Measurements from ENCODE around the gene RAD21L1. TPM values are rescaled to one million over a fixed set of nuclear protein-coding genes. Genes with fewer than 3 reads are reported as not detected.

RAD21L1 gene
- total and polyA plus RNA-seq, 2 of the 8 experiments (the other 6 are each of a cell fraction or from before 2014, with no cell fraction given): 0.06 to 0.26 TPM

- Histone ChIP-seq H3K14ac (ENCODE audit: insufficient read length) (no peak overlapping the region), H3K9me3 (ENCODE audit: insufficient read depth in 2 of 2, low read depth in 1 of 2, low read length in 1 of 2) (no peaks in the 10 kb centered on the region), H3K36me3 (ENCODE audit: control insufficient read depth in 2 of 4, insufficient read depth in 4 of 4, low read length in 3 of 4) (no peaks in the 10 kb centered on the region; a peak in 1 of 8 replicates), H3K9ac (replicated peaks in 1 of 4; ENCODE audit: extremely low read depth in 1 of 4, low read depth in 3 of 4, low read length in 3 of 4) (no peak overlapping the region), H3K23me2 (ENCODE audit: low read depth, low read length) (no peaks in the 10 kb centered on the region), H2BK120ac (replicated peaks; ENCODE audit: low read depth, low read length) (no peak overlapping the region), H3K27me3 (replicated peaks in 1 of 4; ENCODE audit: control insufficient read depth in 3 of 4, extremely low read depth in 1 of 4, insufficient read depth in 3 of 4, low read length in 3 of 4) (no peaks in the 10 kb centered on the region), H4K20me1 (replicated peaks in 1 of 2; ENCODE audit: control insufficient read depth in 1 of 2, insufficient read depth in 2 of 2, low read length in 2 of 2) (no peaks in the 10 kb centered on the region), H4K91ac (replicated peaks; ENCODE audit: insufficient read length, low read length) (no peak overlapping the region), H2AFZ (ENCODE audit: low read length) (peak overlapping the region; percentile 61; the same call in 1 of the 2 replicates), H4K5ac (ENCODE audit: insufficient read length, low read depth, low read length) (no peak overlapping the region), H4K8ac (ENCODE audit: extremely low read depth, insufficient read depth, low read length) (no peak overlapping the region; the same call in 1 of the 2 replicates), H3K4ac (replicated peaks; ENCODE audit: insufficient read length, low read depth, low read length) (no peak overlapping the region), H3K4me3 (ENCODE audit: extremely low read depth in 1 of 4, insufficient read depth in 2 of 4, low read depth in 3 of 4, low read length in 4 of 4) (no peak overlapping the region), H3K23ac (ENCODE audit: insufficient read length) (no peak overlapping the region), H3K79me1 (ENCODE audit: low read depth, low read length) (no peaks in the 10 kb centered on the region), H2BK5ac (ENCODE audit: low read depth, low read length) (peak overlapping the region; percentile 35), H2BK15ac (ENCODE audit: low read length) (peak overlapping the region; percentile 81; the same call in 1 of the 2 replicates), H2BK20ac (ENCODE audit: low read length) (no peak overlapping the region), H3K27ac (ENCODE audit: low read depth, low read length) (no peak overlapping the region), H3K4me2 (ENCODE audit: insufficient read depth in 1 of 2, low read depth in 2 of 2, low read length in 2 of 2) (peak overlapping the region; percentile 18 to 27; a peak in 1 of 4 replicates), H3K79me2 (ENCODE audit: control insufficient read depth in 1 of 2, insufficient read depth in 2 of 2, low read length in 2 of 2) (no peaks in the 10 kb centered on the region), H2AK5ac (ENCODE audit: low read depth, low read length) (no peak overlapping the region), H2BK12ac (ENCODE audit: low read depth, low read length) (no peak overlapping the region), H3K4me1 (replicated peaks in 1 of 4; ENCODE audit: control insufficient read depth in 3 of 4, insufficient read depth in 4 of 4, low read length in 3 of 4) (peaks cover 0 to 10% (median 4%) of the 10 kb centered on the region in 4 experiments; a peak in 6 of 7 replicates), H3K18ac (ENCODE audit: extremely low read depth, low read length) (no peak overlapping the region; the same call in 1 of the 2 replicates), H3K56ac (replicated peaks; ENCODE audit: insufficient read length, low read depth, low read length) (peak overlapping the region; percentile 19)
- TF ChIP-seq JUND (IDR thresholded peaks at IDR 0.05; ENCODE audit: low read length): 0 out of 2 replicates have a peak, but pooled peaks have one; percentile 27
- no peak for TF ChIP-seq EZH2 (IDR thresholded peaks at IDR 0.05; ENCODE audit: low read depth, low read length, severe bottlenecking)
- TF ChIP-seq SIN3A (conservative IDR thresholded peaks at IDR 0.05 in 1 of 2, IDR thresholded peaks at IDR 0.05 in 1 of 2; ENCODE audit: low read depth in 1 of 2, low read length in 2 of 2): no peak
- TF ChIP-seq BACH1 (IDR thresholded peaks at IDR 0.05; ENCODE audit: low read length): no peak
- 0 out of 2 replicates have a peak, but pooled peaks have one; percentile 21 for TF ChIP-seq TAF1 (IDR thresholded peaks at IDR 0.05; ENCODE audit: low read depth, low read length)
- TF ChIP-seq CBX5 (IDR thresholded peaks at IDR 0.05; ENCODE audit: low read depth, low read length): no peak
- FAIRE-seq (peak; percentile 74), DNase-seq (ENCODE audit: low read depth in 1 of 2, low spot score in 2 of 2) (no peak)
- CTCF ChIA-PET (ENCODE audit: partially characterized antibody): interaction anchor here (1.0 to 1.7 kb wide), 8 partner anchors 10 to 134 kb away, joined by 3 to 6 read pairs (median 3); no protein-coding TSS in a partner anchor
- 64% methylated on average over 9 of the region's 9 CpGs; no CpG with 5 or more reads in 1 of the 2 experiments for WGBS, 2 experiments (ENCODE audit: extremely low coverage in 1 of 2, insufficient coverage in 1 of 2, insufficient read length in 1 of 2, insufficient replicate concordance in 2 of 2, low coverage in 1 of 2, low lambda C conversion rate in 2 of 2, missing lambda C conversion rate in 1 of 2)
- POLR2A ChIA-PET (ENCODE audit: partially characterized antibody): no interaction called here
Measured at GRCh38 chr20:1301031-1301529, 75.2 kb downstream of the RAD21L1 start.

All from H1 (cell line).